Large intestine (tissue), 3 donors: Measurements from ENCODE around the gene AFF3. TPM values are rescaled to one million over a fixed set of nuclear protein-coding genes. Genes with fewer than 3 reads are reported as not detected.
"Not testable (repeated sequence)": the region's sequence is repeated elsewhere in the genome, so short reads cannot be mapped to it uniquely, and the experiment has no call there.

Experiments
- DNase-seq, 2 donors: peaks; one replicate each; pipeline versions ENCODE4 v3.0.0 to v3.0.0-alpha.2; 2013
- H3K27ac ChIP-seq: one replicate; pipeline ENCODE4 v1.5.1; 2013; ENCODE audit warnings: low read length
- H3K27me3 ChIP-seq: 2 replicates; pipeline ENCODE4 v1.6.1; 2013; ENCODE audit warnings: low read length; ENCODE audit not compliant: control insufficient read depth, insufficient read depth
- H3K36me3 ChIP-seq: 2 replicates; pipeline ENCODE4 v1.6.1; 2013; ENCODE audit warnings: low read length; ENCODE audit not compliant: control insufficient read depth, insufficient read depth
- H3K4me1 ChIP-seq: one replicate; pipeline ENCODE4 v1.6.1; 2013; ENCODE audit warnings: low read length; ENCODE audit not compliant: control insufficient read depth, insufficient read depth
- H3K4me3 ChIP-seq: one replicate; pipeline ENCODE4 v1.5.1; 2013; ENCODE audit warnings: low read length
- H3K9me3 ChIP-seq: one replicate; pipeline ENCODE4 v1.6.1; 2013; ENCODE audit warnings: mild to moderate bottlenecking, low read depth, low read length, moderate library complexity; ENCODE audit not compliant: control insufficient read depth
- whole genome bisulfite sequencing: methylation state at CpG from one replicate; pipeline ENCODE4 v1.1.5; 2013; ENCODE audit warnings: low lambda C conversion rate; ENCODE audit not compliant: insufficient coverage; 5-methylcytosine and 5-hydroxymethylcytosine counted together
- polyA plus RNA-seq: library from polyadenylated mRNA; unstranded; fragments of 120-200 nt; gene quantifications from one replicate; pipeline ENCODE4 v1.2.1, GENCODE V29; 2013

AFF3 gene
- polyA plus RNA-seq, 1 donor, result 4.8 TPM

DNA sequence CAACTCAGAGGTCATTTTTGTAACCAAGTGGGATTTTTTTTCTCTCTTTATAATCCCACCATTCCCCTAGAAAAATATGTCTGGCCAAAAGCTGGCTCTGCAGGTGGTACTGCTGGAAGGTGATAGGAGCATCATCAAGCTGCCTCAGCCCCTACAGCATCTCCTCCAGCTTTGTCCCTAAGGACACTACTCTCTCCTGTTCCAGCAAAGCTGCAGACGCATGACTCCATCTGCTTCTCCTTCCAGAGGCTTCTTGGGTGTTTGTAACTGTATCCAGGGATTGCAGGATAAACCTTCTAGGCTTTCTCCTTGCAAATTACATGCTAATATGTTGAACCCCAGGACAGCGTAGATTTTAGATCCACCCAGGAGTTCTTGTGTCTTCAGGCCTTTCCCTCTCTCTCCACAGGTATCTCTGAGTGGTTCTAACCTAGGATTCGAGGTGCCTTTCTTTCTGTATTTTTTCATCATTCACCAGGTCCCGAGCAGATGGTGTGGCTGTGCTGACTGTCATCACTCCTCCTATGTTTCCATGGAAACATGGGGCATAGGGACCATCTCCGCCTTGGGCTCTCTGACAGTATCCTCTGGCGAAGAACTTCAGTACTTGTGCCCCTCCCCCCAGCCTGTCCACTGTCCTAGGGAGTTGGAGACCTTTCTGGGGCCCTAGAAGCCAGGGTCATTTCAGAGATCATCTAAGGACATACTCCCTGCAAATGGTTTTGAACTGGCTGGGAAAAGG lies 34.3 kb downstream of the AFF3 start:
- H3K27me3 ChIP-seq, result peaks cover 47% of the 10 kb centered on the region
- no peak overlapping the region for H3K27ac ChIP-seq
- no peak overlapping the region for H3K4me3 ChIP-seq
- no peak for DNase-seq
- WGBS, result no CpG with 5 or more reads among the region's 6 CpGs
- H3K4me1 ChIP-seq, result peaks cover 8% of the 10 kb centered on the region
- no peaks in the 10 kb centered on the region for H3K36me3 ChIP-seq
- no peaks in the 10 kb centered on the region for H3K9me3 ChIP-seq

DNA sequence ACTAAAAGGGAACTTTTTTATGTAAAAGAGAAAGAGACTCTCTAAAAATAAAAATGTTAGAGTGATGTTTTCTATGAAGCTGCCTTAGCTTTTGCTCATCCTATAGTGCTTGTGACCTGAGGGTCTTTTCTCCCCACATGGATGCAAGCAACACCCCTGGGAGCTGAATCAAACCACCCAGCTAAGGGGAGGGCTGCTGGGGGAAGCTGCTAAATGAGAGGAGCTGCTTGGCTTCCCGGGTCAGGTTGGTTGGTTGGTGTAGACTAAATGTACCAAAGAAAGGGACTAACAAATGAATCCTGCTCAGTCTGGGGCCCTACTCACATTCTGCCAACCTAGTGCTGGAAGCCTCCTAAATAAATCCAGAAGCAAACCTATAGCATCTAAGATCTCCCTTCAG lies 35.0 kb downstream of the AFF3 start:
- no peak overlapping the region for H3K27ac ChIP-seq
- no peak overlapping the region for H3K4me3 ChIP-seq
- no peaks in the 10 kb centered on the region for H3K36me3 ChIP-seq
- H3K9me3 ChIP-seq, result no peaks in the 10 kb centered on the region
- H3K4me1 ChIP-seq, result peaks cover 8% of the 10 kb centered on the region
- no CpG with 5 or more reads among the region's 1 CpG for WGBS
- DNase-seq, result no peak
- peaks cover 47% of the 10 kb centered on the region for H3K27me3 ChIP-seq

DNA sequence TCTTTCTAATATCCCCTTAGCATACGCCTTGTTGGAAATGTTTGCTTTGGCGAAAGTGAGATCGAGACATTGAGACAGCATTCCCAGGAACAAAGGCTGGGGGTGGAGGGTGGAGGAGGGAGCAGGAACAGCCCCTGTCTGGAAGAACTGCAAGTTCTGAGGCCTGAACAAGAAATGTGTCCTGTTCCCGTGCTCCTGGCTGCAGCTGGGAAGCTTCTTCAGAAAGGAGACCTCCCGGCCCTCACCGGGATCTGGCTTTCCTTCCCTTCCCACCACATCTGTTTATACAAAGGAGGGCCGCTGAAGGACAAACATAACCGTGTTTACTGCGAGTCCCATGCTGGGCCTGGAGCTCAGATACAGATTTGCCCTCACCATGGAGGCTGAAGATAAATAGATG lies 35.9 kb downstream of the AFF3 start:
- Histone ChIP-seq H3K4me3 (no peak overlapping the region), H3K27ac (no peak overlapping the region), H3K27me3 (peaks cover 45% of the 10 kb centered on the region), H3K4me1 (peaks cover 8% of the 10 kb centered on the region), H3K36me3 (no peaks in the 10 kb centered on the region), H3K9me3 (no peaks in the 10 kb centered on the region)
- WGBS, result 50% methylated on average over 2 of the region's 9 CpGs
- DNase-seq, result peak in 1 of 2 donors; percentile 20

DNA sequence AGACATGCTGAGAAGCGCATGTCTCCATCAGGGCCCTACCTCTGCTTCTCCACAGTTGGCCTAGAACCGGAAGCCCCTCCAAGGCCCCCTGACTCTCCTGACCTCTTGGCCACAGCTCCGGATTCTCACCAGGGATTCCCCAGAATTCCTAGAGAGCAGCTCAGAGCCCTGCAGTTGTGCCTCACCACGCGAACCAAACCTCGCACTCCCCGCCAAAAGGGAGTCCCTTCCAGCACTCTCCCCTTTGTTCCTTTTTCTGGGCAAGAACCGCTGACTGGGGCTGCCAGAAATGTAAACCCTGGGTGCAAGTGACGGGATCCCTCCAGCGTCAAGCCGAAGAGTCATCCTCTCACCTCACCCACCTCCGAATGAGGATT lies 36.7 kb downstream of the AFF3 start:
- Histone ChIP-seq H3K4me3 (peak overlapping the region; percentile 30), H3K27me3 (peaks cover 41% of the 10 kb centered on the region), H3K9me3 (no peaks in the 10 kb centered on the region), H3K27ac (no peak overlapping the region), H3K4me1 (peaks cover 8% of the 10 kb centered on the region), H3K36me3 (no peaks in the 10 kb centered on the region)
- WGBS, result 17% methylated on average over 1 of the region's 12 CpGs
- DNase-seq, result no peak

DNA sequence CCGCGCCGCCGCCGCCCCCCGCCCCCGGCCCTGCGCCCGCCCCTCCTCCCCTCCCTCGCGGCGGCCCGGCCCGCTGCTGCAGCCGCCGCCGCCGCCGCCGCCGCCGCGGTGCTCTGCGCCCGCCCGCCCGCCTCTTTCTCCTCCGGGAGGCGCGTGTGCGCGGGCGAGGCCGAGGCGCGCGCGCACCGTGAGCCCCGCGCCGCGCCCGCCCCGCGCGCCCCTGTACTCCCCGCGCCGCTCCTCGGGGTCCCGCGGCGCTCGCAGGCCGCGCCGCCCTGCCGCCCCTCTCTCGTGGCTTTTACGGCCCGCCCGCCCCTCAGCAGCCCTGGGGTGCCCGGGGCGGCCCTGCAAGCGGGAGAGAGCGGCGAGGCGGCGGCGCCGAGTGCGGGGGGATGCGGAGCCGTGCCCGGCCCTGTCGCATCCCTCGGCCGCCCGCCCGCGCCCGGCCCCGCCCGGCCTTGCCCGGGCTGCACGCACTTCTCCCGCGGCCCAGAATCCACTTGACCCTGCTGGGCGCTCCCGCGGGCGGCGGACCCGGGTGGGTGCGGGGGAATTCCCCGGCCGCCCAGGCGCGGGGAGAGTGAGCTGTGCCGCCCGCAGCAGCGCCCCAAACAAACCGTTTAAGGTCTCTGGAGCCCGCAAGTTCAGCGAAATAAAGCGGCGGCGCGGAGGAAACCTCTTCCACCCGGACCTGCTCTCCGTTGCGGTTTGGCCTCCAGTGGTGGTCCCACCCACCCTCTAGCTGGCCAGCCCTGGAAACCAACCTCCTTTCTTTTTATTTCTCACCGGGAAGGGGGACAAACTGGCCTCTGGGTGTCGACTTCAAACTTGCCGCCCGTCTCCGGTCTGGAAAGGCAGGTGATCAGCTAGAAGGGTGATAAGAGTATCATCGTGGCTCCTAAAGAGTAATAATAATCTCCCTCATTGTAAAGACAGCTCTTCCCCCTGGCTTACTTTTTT lies 37.4 kb downstream of the AFF3 start:
- Histone ChIP-seq H3K27ac (no peak overlapping the region), H3K4me3 (peak overlapping the region; percentile 30), H3K4me1 (peaks cover 8% of the 10 kb centered on the region), H3K9me3 (no peaks in the 10 kb centered on the region), H3K27me3 (peaks cover 35% of the 10 kb centered on the region), H3K36me3 (no peaks in the 10 kb centered on the region)
- peak in 1 of 2 donors; percentile 42 for DNase-seq
- WGBS, result 0% methylated on average over 4 of the region's 119 CpGs

DNA sequence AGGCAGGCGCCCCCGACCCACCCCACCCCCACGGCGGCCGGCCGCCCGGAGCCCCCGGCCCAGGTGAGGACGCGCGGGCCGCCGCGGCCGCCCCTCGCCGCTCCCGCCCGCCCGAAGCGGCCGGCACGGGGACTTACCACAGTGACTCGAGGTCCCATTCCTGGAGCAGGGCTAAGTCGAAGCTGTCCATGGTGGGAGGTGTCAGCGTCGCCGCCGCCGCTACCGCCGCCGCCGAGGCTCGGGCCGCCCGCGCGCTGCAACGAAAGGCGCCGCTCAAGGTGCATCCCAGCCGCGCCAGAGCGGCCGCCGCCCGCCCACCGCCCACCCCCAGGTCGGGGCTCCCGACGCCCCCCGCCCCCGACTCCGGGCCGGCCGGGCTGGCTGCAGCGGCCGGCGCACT lies 38.1 kb downstream of the AFF3 start:
- H3K4me3 ChIP-seq, DNase-seq: not testable (repeated sequence)

DNA sequence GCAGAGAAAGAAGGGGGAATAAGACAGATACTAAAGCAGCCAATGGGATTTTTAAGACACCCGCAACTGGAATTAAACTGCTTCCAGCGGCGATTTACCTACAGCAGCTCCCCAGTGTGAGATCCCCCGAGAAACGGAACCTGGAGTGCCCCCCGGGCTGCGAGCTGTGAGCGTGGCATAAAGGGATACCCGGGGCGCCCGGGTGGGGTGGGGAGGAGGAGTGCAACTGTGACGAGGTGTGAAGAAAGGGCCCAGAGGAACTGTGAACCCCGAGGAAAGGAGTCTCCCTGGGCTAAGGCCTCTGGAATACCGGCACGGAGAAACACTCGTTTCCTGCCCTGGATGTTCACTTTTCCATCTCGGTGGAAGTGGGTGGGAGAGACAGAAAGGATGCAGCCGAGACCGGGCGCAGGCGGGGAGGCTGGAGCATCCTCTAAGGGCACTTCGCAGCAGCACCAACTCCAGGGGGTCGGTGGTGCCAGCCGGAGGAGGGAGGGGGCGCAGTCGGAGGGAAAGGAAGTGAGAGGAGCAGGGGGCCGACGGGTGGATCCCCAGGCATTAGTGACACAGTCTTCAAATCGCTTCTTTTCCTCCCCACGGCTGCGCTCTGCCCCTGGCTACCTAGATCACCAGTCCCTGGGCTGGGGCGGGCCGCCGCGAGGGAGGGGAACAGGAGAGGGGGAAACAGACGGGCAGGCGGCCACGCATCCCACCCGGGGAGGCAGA lies 38.7 kb downstream of the AFF3 start:
- Histone ChIP-seq H3K4me3 (peak overlapping the region; percentile 13), H3K27me3 (peaks cover 31% of the 10 kb centered on the region)
- H3K27ac ChIP-seq, H3K36me3 ChIP-seq, DNase-seq, H3K4me1 ChIP-seq, H3K9me3 ChIP-seq: not testable (repeated sequence)
- no CpG with 5 or more reads among the region's 39 CpGs for WGBS

More for the DNA sequence above, 38.1 kb downstream of the AFF3 start:
- H3K36me3 ChIP-seq, H3K27ac ChIP-seq, H3K9me3 ChIP-seq, H3K4me1 ChIP-seq: not testable (repeated sequence)
- WGBS, result no CpG with 5 or more reads among the region's 60 CpGs
- H3K27me3 ChIP-seq, result peaks cover 31% of the 10 kb centered on the region

DNA sequence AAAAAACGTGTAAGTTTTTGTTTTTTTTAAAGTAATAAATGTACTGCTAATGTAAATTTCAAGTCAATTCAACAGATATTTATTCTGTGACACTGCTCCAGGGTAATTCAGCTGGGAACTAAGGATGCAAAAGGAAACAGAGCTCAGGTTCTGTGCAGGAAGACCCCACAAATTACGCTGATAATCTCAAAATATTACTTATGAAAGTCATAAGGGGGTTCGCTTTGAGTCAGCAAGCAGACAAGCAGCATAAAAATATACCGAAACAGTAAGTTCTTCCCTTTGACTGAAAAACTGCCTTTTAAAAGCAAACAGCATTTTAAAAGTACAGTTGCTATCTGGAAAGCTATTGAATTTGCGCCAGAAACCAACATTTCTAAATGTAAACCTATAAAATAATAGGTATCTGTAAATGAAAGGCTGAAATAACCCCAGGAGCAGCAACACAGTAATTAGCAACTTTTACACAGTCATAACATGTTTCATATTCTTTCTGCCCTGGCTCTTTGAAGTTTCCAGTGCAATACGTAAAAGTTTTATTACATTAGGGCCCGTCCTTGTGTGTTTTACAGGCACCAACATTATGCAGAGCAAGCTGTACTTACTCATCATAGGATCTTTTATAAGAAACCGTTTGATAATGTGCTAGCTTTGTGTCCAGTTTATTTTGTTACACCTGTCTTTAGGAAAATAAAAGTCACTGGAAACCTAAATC lies 39.8 kb downstream of the AFF3 start:
- H3K36me3 ChIP-seq, DNase-seq, H3K9me3 ChIP-seq, H3K4me1 ChIP-seq, H3K4me3 ChIP-seq, H3K27ac ChIP-seq: not testable (repeated sequence)
- H3K27me3 ChIP-seq, result peaks cover 24% of the 10 kb centered on the region
- no CpG with 5 or more reads among the region's 8 CpGs for WGBS

DNA sequence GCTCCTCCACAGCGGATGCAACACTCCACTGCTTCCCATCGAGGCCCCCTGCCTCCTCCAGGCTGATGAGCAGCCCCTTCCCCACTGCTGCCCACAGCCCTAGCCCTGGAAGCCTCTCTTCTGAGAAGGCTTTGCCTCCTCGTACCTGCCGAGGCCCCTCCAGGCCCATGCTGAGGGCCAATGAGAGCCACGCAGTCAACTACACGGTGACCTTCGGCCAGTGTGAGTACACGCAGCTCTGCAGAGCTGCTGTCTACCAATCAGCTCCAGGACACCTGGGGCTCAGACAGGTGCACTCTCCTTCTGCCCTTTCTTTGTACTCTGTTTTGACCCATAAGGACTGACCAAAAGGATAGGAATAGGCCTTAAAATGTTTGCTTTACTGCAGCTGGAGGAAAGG lies 43.5 kb downstream of the AFF3 start:
- DNase-seq, H3K4me1 ChIP-seq, H3K4me3 ChIP-seq, H3K36me3 ChIP-seq, H3K27ac ChIP-seq, H3K27me3 ChIP-seq, H3K9me3 ChIP-seq: not testable (repeated sequence)
- WGBS, result no CpG with 5 or more reads among the region's 8 CpGs
